ENCODE measurements around the gene HLA-DOB.
"Not testable (repeated sequence)": the region's sequence is repeated elsewhere in the genome, so short reads cannot be mapped to it uniquely, and the experiment has no call there.

The HLA-DOB gene

DNA sequence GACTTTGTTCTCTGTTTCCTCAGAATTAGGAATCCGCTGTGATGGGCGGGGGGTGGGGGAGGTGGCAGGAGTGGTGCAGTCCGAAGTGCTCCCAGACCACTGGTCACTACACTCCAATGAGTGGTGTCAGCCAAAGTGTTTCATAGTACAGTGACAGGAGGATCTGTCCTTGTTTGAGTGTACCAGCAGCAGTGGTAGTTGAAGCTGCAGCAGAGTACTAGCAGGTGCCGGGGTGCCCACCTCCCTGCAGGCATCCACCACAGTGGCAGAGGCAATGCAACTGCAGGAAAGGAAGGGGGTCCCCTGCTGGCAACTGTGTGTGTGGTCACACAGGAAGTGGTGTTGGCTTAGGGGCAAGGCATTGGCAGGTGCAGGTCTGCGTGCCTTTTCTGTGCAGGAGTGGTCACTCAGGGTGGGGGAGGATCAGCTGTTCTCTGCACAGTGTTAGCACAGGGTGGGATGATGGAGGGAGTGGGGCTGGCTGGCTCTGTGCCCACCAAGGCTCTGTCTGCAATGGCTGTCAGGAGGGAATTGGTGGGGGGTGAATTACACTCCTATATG is 9.7 kb downstream of the HLA-DOB start:
- DNase-seq: no peak

DNA sequence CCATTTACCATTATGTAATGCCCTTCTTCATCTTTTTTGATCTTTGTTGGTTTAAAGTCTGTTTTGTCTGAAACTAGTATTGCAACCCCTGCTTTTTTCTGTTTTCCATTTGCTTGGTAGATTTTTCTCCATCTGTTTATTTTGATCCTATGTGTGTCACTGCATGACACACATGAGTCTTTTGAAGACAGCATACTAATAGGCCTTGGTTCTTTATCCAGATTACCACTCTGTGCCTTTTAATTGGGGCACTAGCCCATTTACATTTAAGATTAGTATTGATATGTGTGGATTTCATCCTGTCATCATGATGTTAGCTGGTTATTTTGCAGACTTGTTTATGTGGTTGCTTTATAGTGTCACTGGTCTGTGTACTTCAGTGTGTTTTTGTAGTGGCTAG is 11.4 kb downstream of the HLA-DOB start:
- not testable (repeated sequence) for DNase-seq

DNA sequence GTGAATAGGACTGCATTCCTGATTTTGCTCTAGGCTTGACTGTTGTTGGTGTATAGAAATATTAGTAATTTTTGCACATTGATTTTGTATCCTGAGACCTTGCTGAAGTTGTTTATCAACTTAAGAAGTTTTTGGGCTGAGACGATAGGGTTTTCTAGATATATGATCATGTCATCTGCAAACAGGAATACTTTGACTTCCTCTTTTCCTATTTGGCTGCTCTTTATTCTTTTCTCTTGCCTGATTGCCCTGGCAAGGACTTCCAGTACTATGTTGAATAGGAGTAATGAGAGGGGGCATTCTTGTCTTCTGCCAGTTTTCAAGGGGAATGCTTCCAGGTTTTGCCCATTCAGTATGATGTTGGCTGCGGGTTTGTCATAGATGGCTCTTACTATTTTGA is 13.4 kb downstream of the HLA-DOB start:
- no peak for DNase-seq

DNA sequence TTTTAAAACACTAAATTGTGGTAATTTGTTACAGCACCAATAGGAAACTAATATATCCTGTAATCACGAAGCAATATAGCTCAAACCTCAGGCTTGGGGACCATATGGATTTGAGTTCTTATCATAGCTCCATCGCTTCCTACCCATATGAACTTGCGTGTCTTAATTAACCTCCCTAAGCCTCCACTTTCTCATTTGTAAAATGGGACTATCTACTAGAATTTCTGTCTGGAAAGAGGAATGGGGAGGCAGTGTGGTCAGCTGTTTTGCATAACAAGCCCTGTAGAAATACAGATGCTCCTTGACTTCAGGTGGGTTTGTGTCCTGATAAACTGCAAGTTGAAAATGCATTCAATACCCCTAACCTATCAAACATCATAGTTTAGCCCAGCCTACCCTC is 17.1 kb downstream of the HLA-DOB start:
- DNase-seq: no peak

DNA sequence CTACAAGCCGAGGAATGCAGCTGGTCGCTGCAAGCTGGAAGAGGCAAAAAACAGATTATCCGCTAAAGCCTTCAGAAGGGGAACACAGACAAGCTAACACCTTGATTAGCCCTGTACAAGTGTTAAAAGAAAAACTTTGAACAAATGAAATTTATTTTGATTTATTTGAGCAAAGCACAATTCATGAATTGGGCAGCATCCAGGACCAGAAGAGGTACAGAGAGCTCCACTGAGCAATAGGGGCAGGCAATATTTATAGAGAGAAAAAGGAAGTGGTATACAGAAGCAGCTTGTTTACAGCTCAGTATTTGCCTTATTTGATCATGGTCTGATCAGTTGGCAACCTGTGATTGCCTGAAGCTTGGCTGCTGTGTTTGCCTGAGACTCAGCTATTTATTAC is 17.6 kb downstream of the HLA-DOB start:
- no peak for DNase-seq

DNA sequence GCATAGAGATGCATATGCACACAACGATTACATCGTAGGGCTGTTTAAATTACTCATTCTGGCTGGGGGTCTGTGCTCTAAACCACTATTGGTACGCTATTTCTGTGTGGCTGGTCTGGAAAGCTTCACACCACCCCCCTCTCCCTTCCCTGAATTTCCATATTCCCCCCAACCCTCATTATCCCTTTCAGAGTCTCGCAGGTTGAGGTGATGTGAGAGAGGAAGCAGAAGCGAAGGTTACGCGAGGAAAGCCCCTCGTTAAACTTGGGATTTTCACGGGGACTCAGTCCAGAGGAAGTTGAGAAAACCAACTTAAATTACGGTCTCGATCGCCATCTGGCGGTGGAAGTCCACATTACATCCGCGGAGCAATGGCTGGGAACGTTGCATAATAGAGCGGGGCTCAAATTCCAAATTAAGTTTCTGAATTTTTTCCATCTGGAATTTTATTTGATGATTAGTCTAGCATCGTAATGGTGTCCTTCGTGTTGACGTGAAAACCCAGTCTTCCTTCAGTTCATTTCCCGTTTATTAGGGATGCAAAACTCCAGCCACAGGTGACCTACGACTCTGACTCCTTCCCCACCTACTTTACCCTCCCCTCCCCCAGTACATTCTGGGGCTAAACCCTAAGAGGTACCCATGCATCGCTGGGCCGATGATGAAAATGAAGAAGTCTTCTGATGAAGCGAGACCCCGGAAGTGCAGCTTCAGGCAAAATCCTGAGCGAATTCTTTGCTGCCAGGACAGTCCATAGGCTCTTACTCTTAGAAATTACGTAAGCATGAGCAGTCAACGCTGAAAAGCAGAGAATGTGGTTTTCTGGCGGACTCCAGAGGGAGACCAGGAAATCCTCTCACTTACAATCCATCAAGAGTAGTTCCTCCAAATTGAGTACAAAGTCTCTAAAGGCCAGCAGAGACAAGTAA is 19.7 kb downstream of the HLA-DOB start:
- DNase-seq: peak; percentile 79

DNA sequence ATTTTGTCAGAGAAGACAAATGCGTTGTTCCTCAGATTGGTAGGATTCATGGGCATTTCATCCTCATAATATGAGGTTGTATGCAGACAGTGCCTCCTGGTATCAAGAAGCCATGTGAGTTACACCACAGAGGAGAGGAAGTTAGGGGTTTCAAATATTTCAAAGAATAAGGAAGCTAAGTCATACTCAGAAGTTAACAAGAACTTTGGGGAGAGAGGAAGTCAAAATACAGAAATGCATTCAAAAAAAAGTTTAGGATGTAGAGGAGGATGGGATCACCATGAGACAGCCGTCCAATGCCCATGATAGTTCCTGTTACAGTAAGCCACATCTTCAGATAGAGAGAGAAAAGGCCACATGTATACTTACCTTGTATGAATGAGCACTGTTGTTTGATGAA is 22.3 kb downstream of the HLA-DOB start:
- no peak for DNase-seq

DNA sequence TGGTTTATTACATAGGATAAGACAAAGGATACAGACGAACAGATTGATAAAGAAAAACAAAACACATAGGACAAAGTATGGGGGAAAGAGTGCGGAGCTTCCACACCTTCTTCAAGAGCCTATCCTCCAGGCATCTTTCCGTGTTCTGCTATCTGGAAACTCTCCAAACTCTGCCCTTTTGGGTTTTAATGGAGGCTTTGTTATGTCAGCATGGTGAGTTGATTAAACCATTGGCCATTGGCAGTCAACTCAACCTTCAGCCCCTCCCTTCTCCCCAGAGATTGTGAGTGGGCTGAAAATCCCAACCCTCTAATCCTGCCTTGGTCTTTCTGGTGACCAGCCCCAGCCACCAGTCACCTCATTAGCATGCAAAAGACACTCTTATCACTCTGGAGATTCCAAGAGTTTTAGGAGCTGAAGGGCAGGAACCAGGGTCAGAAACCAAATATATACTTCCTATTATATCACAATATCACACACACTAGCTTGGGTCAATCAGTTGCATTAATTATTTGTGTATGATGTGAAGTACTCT is 23.8 kb downstream of the HLA-DOB start:
- no peak for DNase-seq

DNA sequence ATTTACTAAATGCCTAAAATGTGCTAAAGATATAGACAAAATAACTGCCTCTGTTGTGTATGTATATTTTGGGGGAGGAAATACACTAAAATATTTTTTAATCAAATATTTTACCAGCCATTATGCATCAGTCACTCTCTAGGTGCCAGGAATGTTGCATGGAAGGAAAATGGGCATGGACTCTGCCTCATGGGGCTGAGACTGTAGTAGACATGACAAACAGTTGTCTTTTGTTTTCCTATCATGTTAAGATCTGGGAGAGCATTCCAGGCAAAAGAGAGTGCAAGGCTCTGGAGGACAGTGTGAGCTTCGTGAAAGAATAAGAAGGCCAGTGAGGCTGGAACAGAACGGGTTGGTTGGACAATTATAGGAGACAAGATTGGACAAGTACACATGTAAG is 26.5 kb downstream of the HLA-DOB start:
- DNase-seq: no peak

DNA sequence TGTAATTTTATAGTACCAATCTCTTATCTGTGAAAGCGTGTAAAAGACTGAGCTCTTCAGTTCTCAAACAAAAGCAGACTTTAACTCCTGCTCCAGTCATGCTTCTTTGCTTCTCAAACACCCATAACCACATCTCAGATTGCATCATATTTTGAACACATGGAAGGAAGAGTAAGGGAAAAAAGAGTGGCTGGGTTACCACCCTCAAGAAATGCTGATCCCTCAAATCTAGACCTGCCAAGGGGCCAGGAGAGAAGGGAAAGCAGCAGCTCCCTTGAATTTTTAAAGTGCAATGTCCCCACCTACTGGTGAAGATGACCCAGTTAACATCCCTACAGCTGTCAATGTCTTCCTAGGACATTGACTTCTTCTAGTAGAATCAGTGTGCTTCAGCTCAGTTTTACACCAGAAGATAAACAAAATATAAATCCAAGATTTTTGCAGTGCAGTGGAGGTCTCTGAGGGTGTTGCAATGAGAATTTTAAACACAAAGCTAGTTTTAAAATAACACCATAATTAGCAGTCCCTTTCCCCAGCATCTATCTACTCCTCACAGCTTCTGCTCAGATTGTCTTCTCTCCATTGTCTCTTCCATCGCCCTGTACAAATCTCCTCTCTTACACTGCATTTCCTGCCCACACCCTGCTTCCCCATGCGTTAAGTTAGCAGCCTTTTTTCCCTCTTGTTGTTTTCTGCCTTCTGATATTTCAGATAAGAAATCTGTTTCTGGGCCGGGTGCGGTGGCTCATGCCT is 30.8 kb downstream of the HLA-DOB start:
- peak; percentile 12 for DNase-seq

DNA sequence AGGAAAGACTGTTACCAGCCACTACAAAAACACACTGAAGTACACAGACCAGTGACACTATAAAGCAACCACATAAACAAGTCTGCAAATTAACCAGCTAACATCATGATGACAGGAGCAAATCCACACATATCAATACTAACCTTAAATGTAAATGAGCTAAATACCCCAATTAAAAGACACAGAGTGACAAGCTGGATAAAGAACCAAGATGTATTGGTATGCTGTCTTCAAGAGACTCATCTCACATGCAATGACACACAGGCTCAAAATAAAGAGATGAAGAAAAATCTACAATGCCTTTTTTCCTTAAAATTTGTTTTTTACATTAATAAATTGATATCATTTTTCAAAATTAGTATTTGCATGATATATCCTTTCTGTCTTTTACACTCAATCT is 33.9 kb downstream of the HLA-DOB start:
- not testable (repeated sequence) for DNase-seq

DNA sequence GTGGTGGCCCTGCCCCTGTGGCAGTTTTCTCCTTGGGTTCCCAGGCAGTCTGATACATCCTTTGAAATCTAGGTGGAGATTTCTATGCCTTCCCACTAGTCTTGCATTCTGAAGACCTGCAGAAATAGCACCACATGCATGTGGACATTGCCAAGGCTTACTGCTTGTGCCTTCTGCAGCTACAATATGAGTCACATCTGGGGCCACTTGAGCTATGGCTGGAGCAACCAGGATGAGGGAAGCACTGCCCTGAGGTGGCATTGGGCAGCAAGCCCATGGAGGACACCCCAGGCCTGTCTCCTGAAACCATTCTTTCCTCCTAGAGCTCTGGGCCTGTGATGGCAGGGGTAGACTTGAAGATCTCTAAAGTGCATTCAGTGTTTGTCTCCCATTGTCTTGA is 37.8 kb downstream of the HLA-DOB start:
- no peak for DNase-seq

DNA sequence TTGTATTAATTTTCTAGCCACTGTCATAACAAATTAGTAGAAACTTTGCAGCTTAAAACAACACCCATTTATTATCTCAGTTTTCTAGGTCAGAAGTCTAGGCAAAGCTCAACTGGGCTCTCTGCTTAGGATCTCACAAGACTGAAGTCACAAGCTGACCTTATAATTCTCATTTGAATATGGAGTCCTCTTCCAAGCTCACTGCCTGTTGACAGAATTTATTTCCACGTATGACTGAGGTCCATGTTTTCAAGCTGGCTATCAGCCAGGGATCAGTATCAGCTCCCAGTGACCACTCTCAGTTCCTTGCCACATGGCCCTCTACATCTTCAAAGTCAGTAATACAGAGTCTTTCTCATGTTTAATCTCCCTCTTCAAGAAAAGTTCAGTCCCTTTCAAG is 41.7 kb downstream of the HLA-DOB start:
- no peak for DNase-seq

DNA sequence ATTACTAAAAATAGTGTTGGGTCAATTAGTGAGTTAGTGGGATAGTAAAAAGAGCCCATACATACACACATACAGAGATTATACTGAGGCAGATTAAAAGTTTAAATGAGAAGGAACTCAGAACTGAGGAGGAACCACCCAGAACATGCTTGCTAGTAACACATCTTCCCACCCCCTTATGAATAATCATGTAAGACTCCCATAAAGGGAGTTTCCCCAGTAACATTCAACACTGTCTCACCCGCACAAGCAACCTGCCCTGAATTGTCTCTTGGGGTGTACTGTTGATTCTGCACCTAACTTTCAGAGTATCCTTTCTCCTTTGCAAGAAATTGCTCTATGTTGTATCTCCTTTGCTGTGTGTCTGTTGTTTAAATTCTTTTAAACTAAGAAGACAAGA is 42.4 kb downstream of the HLA-DOB start:
- DNase-seq: no peak

DNA sequence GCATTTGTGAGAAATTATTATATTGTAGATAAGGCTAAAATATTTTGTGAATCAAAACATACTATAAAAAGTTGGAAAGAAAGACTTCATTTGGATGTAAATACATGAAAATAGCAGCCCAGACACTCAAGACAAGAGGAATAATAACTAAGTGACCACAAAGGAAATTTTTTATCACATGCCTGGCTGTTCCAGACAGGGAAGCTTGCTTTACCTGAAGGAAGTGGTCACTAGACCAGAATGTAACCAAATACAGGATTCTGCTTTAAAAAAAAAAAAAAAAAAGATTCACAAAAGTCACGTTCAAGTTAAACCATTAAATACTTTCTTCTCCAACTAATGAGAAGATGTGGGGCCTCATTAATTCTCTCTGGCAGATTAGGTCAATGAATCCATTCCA is 44.1 kb downstream of the HLA-DOB start:
- DNase-seq: no peak

DNA sequence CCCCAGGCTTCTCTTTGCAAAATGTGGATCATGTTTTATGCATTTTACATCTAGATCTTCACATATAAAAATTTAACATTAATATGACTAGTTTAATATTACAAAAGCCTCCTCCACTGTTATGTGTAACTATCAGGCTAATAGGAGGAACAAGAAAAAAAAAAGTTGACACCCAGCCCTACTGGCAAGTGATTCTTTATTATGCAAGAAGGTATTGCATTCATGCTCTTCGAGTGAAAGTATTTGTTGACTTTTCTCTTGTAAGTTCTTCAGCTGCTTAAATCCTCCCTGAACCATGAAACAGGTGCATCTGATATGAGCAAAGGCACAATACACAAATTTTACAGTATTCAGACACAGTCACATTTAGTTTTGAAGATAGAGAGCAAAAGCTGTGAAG is 52.8 kb downstream of the HLA-DOB start:
- DNase-seq: no peak

DNA sequence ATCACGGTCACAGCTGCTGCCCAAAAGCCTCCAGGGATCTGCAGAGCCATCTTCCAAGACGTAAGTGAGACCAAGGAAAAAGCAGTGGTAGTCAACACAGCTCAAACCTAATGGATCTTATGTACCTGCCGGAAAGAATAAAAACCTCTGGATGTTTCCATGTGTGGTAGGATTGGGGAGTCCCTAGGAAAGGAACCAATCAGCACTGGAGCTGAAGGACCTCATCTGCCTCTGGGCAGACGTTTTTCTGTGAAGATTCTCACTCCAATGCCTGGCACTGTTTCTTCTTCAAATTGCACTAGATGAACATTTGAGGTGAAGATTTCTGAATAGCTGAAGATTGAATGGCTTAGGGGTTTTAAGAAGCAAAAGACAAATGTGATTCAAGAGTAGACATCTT is 53.4 kb downstream of the HLA-DOB start, which contains the start of gene HLA-DQB2:
Gene HLA-DQB2 (minus strand): TSS at position 112 of the 400 bp plus-strand sequence. CDS start 62 bp downstream, at position 50.
- DNase-seq: no peak

Measured in activated naive CD4-positive, alpha-beta T cell treated with Interleukin-2 at 50 U/mL for 16 hours (primary cell).